ENCODE measurements around the gene BCL2L2.

GRCh38 chr14:23357261-23357660, 50.6 kb downstream of the BCL2L2 start:
- no peak for TF ChIP-seq CTCF (IDR thresholded peaks at IDR 0.05)
- TF ChIP-seq EZH2 (IDR thresholded peaks at IDR 0.05; ENCODE audit: borderline replicate concordance, insufficient read depth, low read depth, low read length, poor library complexity, severe bottlenecking) = no peak

Measured in B cell (primary cell).